ENCODE results near the gene VN1R5.

Gene VN1R5

DNA sequence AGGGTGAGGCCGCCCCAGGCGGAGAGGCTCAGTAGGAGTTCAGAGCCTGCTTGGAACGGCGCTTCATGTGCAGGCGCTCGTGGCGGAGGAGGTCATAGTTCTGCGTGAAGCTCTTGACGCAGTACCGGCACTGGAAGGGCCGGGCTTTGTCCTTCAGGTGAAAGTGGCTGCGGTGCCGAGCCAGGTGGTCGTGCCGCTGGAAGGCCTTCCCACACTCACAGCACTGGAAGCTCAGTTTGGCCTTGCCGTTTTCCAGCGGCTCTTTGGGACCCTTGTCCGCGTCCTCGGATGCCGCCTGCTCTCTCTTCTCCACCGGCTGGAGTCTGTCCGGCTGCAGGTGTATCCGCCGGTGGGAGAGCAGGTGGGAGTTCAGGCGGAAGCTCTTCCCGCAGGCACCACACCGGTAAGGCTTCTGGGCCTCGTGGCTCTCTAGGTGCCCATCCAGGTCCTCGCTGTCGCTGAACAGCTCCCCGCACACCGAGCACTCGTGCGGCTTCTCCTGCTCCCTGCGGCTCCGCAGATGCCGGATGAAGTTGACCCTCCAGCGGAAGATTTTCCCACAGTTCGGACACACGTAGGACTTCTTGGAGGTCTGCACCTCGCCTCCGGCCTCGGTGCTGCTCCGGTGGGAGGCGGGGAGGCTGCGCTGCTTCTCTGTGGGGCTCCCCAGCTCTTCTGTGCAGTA lies 44.8 kb downstream of the VN1R5 start:
- Histone ChIP-seq H3K36me3 (ENCODE audit: control insufficient read depth, insufficient read depth, low read length) (peaks cover 81% of the 10 kb centered on the region), H3K4me3 (ENCODE audit: extremely low read depth, insufficient read depth, low read length, poor library complexity, severe bottlenecking) (no peak overlapping the region), H3K4me1 (ENCODE audit: control insufficient read depth, insufficient read depth, low read length, poor library complexity, severe bottlenecking) (no peaks in the 10 kb centered on the region), H3K27ac (ENCODE audit: low read depth, low read length, severe bottlenecking) (no peak overlapping the region), H3K9me3 (ENCODE audit: control insufficient read depth, low read length) (no peaks in the 10 kb centered on the region)
- 97% methylated on average over 43 to 47 of the region's 47 CpGs for WGBS, 2 experiments (ENCODE audit: insufficient coverage in 2 of 2)

- Histone ChIP-seq H3K4me3 (ENCODE audit: extremely low read depth, insufficient read depth, low read length, poor library complexity, severe bottlenecking) (no peak overlapping the region), H3K36me3 (ENCODE audit: control insufficient read depth, insufficient read depth, low read length) (peaks cover 86% of the 10 kb centered on the region), H3K4me1 (ENCODE audit: control insufficient read depth, insufficient read depth, low read length, poor library complexity, severe bottlenecking) (no peaks in the 10 kb centered on the region), H3K9me3 (ENCODE audit: control insufficient read depth, low read length) (no peaks in the 10 kb centered on the region), H3K27ac (ENCODE audit: low read depth, low read length, severe bottlenecking) (no peak overlapping the region)
- WGBS, 2 experiments (ENCODE audit: insufficient coverage in 2 of 2), result 95 to 96% methylated on average over 12 to 17 of the region's 17 CpGs
These were observed 45.3 kb downstream of the VN1R5 start for GRCh38 chr1:247301176-247301540.

- no peaks in the 10 kb centered on the region for H3K9me3 ChIP-seq (ENCODE audit: control insufficient read depth, low read length)
- H3K4me3 ChIP-seq (ENCODE audit: extremely low read depth, insufficient read depth, low read length, poor library complexity, severe bottlenecking), result no peak overlapping the region
- H3K4me1 ChIP-seq (ENCODE audit: control insufficient read depth, insufficient read depth, low read length, poor library complexity, severe bottlenecking), result no peaks in the 10 kb centered on the region
- 64 to 83% methylated on average over 2 to 5 of the region's 5 CpGs for WGBS, 2 experiments (ENCODE audit: insufficient coverage in 2 of 2)
- H3K36me3 ChIP-seq (ENCODE audit: control insufficient read depth, insufficient read depth, low read length), result peaks cover 98% of the 10 kb centered on the region
- no peak overlapping the region for H3K27ac ChIP-seq (ENCODE audit: low read depth, low read length, severe bottlenecking)
These were observed 47.3 kb downstream of the VN1R5 start for GRCh38 chr1:247303216-247303615.

GRCh38 chr1:247304031-247304430 lies 48.2 kb downstream of the VN1R5 start:
- Histone ChIP-seq H3K4me1 (ENCODE audit: control insufficient read depth, insufficient read depth, low read length, poor library complexity, severe bottlenecking) (no peaks in the 10 kb centered on the region), H3K27ac (ENCODE audit: low read depth, low read length, severe bottlenecking) (no peak overlapping the region), H3K36me3 (ENCODE audit: control insufficient read depth, insufficient read depth, low read length) (peaks cover 99% of the 10 kb centered on the region), H3K9me3 (ENCODE audit: control insufficient read depth, low read length) (no peaks in the 10 kb centered on the region), H3K4me3 (ENCODE audit: extremely low read depth, insufficient read depth, low read length, poor library complexity, severe bottlenecking) (no peak overlapping the region)
- WGBS, 2 experiments (ENCODE audit: insufficient coverage in 2 of 2), result 100% methylated on average over 1 of the region's 2 CpGs; no CpG with 5 or more reads in 1 of the 2 experiments
